Measurements from ENCODE around the gene CAPN5.

GRCh38 chr11:77126156-77126775 is 59.5 kb downstream of the CAPN5 start:
- TF ChIP-seq MTA2 (IDR thresholded peaks at IDR 0.05; ENCODE audit: low read depth) (no peak), ZBED1 (IDR thresholded peaks at IDR 0.05; ENCODE audit: borderline replicate concordance) (no peak)
